Activated CD4-positive, alpha-beta T cell treated with anti-CD3 and anti-CD28 coated beads, Interleukin-2, amount 10 ng/mL, durations not matched to agents 7 days and 5 days (primary cell): ENCODE results near the gene BCLAF1. TPM values are rescaled to one million over a fixed set of nuclear protein-coding genes. Genes with fewer than 3 reads are reported as not detected.
"Not testable (repeated sequence)": the region's sequence is repeated elsewhere in the genome, so short reads cannot be mapped to it uniquely, and the experiment has no call there.

Experiments
- CTCF ChIA-PET: fragments of 350-600 bp; sonication (Branson Sonifier 250); formaldehyde crosslinking; loops from one replicate; lab custom pipeline; 2021; ENCODE audit warnings: antibody characterized with exemption; lab: Charles Lee
- POLR2A ChIA-PET: fragments of 350-600 bp; sonication (Branson Sonifier 250); formaldehyde crosslinking; loops from one replicate; lab custom pipeline; 2021; ENCODE audit warnings: antibody characterized with exemption; lab: Charles Lee
- DNase-seq: peaks from one replicate; pipeline ENCODE4 v3.0.0-alpha.2; 2020
- H3K27ac Mint-ChIP-seq: one replicate; pipeline ENCODE4 v1.8.0; 2021; ENCODE audit warnings: mild to moderate bottlenecking, moderate library complexity, mixed read lengths
- H3K27me3 Mint-ChIP-seq: one replicate; pipeline ENCODE4 v1.8.0; 2021; ENCODE audit warnings: mixed read lengths
- H3K36me3 Mint-ChIP-seq: one replicate; pipeline ENCODE4 v1.8.0; 2021; ENCODE audit warnings: low read depth, mixed read lengths
- H3K4me1 Mint-ChIP-seq: one replicate; pipeline ENCODE4 v1.8.0; 2021; ENCODE audit warnings: mixed read lengths
- H3K4me3 Mint-ChIP-seq: one replicate; pipeline ENCODE4 v1.8.0; 2021; ENCODE audit warnings: mild to moderate bottlenecking, moderate library complexity, mixed read lengths
- H3K9me3 Mint-ChIP-seq: one replicate; pipeline ENCODE4 v1.8.0; 2021; ENCODE audit warnings: mixed read lengths
- total RNA-seq, 2 experiments: library from RNA; stranded (reverse); gene quantifications; one replicate each; pipeline ENCODE4 v1.2.3, GENCODE V29; 2021

BCLAF1 gene
- total RNA-seq, 2 experiments from 2014 or later: 147 to 164 TPM

DNA sequence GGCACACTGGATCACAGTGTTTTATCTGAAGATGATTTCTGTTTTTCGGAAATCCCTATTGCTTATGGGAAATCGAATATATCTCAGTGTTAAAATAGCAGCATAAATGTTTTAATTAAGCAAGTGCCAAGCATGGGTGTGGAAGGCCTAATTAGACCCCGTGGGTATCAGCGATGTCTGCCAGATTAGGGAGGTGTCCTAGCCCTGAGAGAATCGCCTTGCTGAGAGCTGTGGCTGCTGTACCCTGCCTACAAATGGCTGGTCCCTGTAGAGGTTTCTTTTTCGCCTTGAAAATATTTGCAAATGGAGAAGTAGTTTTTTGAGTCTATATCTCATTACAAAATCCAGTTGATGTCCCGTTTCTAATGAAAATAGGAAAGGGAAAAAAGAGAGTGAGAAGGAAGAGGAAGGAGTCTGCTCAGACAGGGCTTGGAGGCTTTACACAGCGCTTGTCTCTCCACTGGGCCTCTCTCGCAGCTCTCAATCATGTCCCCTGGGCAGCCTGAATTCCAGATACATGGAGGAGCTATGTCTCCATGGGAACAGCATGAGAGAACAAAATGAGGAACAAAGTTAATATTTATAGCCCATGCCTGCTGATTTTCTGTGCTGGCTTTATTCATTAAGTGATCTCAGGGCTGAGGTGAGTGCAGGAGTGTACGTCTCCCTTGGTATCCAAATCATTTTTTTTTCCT lies 35.2 kb upstream of the BCLAF1 start:
- no peak overlapping the region for H3K4me3 Mint-ChIP-seq
- no peaks in the 10 kb centered on the region for H3K36me3 Mint-ChIP-seq
- no peaks in the 10 kb centered on the region for H3K4me1 Mint-ChIP-seq
- peaks cover 3% of the 10 kb centered on the region for H3K27me3 Mint-ChIP-seq
- ChIA-PET CTCF (interaction anchor here (0.5 to 1.3 kb wide), 2 partner anchors 9 to 874 kb away, joined by 3 to 5 read pairs; no protein-coding TSS in a partner anchor), POLR2A (no interaction called here)
- no peak overlapping the region for H3K27ac Mint-ChIP-seq
- no peaks in the 10 kb centered on the region for H3K9me3 Mint-ChIP-seq
- no peak for DNase-seq

DNA sequence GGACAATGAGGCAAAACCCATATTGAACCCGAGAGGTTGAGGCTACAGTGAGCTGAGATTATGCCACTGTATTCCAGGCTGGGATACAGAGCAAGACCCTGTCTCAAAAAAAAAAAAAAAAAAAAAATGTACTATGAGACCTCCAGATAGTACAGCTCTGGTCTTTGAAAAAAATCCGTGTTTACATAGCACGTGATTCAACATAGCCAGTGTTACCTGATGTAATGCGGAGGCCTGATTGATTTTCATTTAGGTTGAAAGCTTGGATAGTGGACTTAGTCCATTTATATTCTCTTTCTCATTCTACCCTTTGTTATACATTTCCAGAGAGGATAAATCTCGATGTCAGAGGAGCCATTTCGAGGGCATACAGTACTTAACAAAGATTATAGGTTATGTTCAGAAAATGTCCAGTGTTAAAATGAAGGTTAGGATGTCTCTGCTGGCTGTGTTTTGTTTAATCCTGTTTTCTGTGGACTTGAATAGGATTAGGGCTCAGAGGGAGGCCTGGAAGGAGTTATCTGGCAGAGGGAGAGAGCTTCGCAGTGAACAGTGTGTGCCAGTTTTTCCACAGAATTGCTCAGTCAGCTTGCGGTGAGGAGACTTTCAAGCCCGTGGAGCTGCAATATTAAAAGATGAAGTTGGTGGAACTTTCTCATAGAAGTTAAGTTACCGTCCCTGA lies 33.9 kb upstream of the BCLAF1 start:
- Mint-ChIP-seq H3K9me3 (no peaks in the 10 kb centered on the region), H3K4me3 (no peak overlapping the region), H3K36me3 (no peaks in the 10 kb centered on the region), H3K27me3 (peaks cover 3% of the 10 kb centered on the region), H3K27ac (no peak overlapping the region), H3K4me1 (no peaks in the 10 kb centered on the region)
- no peak for DNase-seq
- ChIA-PET CTCF (interaction anchor here (0.6 kb wide), 1 partner anchor 322 kb away, joined by 3 read pairs; no protein-coding TSS in a partner anchor), POLR2A (no interaction called here)

DNA sequence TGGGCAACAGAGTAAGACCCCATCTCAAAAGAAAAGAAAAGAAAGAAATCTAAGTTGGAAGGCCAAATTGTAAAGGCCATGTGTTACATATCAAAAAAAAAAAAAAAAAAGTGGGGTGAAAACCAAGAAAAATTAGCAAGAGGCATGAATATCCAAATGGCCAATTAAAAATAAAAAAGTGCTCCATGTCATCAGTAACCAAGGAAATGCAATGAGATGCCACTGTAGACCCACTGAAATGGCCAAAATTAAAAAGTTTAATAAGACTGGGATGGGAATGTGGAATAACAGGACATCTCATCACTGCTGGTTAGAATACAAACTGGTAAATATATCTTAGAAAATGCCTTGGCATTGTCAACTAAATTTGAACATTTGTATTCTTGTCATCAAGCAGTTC lies 30.1 kb upstream of the BCLAF1 start:
- no peak for DNase-seq
- ChIA-PET CTCF (interaction anchor here (0.7 kb wide), 1 partner anchor 433 kb away, joined by 3 read pairs; no protein-coding TSS in a partner anchor), POLR2A (no interaction called here)
- Mint-ChIP-seq H3K27ac (peak overlapping the region; percentile 11), H3K4me1 (peaks cover 3% of the 10 kb centered on the region), H3K9me3 (no peaks in the 10 kb centered on the region), H3K36me3 (no peaks in the 10 kb centered on the region), H3K27me3 (peaks cover 3% of the 10 kb centered on the region), H3K4me3 (no peak overlapping the region)

DNA sequence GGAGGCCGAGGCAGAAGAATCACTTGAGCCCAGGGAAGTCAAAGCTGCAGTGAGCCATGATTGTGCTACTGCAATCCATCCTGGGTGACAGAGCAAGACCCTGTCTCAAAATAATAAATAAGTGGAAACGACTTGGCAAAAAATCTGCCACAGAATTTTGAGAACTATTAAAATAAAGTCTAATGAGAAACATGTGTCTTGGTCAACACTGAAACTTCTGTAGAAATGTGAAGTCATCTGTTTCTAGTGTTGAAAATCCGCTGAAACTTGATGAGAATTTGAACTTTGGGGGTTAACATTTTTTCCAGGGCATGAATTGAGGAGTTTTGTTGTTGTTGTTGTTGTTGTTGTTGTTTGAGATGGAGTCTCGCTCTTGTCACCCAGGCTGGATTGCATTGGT lies 29.0 kb upstream of the BCLAF1 start:
- H3K27me3 Mint-ChIP-seq: peaks cover under 1% of the 10 kb centered on the region
- ChIA-PET CTCF (interaction anchor here (1.1 kb wide), 1 partner anchor 474 kb away, joined by 3 read pairs; the partner anchor contains the start of gene MAP3K5), POLR2A (no interaction called here)
- H3K4me3 Mint-ChIP-seq: no peak overlapping the region
- DNase-seq: no peak
- H3K36me3 Mint-ChIP-seq: no peaks in the 10 kb centered on the region
- H3K4me1 Mint-ChIP-seq: peaks cover 3% of the 10 kb centered on the region
- H3K27ac Mint-ChIP-seq: no peak overlapping the region
- no peaks in the 10 kb centered on the region for H3K9me3 Mint-ChIP-seq

DNA sequence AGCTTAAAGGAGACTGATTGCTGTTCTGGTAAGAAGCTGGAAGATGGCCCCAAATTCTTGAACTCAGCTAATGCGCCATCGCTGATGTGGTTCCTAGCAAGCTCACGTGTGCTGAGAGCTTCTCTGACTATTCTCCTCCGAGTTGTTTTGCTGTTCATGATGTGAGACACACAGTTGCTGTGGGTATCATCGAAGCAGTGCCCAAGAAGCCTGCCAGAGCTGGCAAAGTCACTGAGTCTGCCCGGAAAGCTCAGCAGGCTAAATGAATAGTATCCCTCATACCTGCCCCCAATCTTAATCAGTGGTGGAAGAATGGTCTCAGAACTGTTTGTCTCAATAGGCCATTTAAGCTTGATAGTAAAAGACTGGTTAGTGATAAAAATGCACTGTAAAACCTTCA lies 28.3 kb upstream of the BCLAF1 start:
- H3K27ac Mint-ChIP-seq: no peak overlapping the region
- H3K9me3 Mint-ChIP-seq: no peaks in the 10 kb centered on the region
- no peaks in the 10 kb centered on the region for H3K36me3 Mint-ChIP-seq
- H3K4me1 Mint-ChIP-seq: peaks cover 3% of the 10 kb centered on the region
- H3K4me3 Mint-ChIP-seq: no peak overlapping the region
- peaks cover 2% of the 10 kb centered on the region for H3K27me3 Mint-ChIP-seq
- POLR2A ChIA-PET: interaction anchor here (0.7 kb wide), 1 partner anchor 589 kb away, joined by 3 read pairs; no protein-coding TSS in a partner anchor
- DNase-seq: no peak
- CTCF ChIA-PET: interaction anchor here (0.7 to 1.5 kb wide), 7 partner anchors 13 to 835 kb away, joined by 3 to 7 read pairs (median 3); partner anchors contain the start of genes BCLAF1 and MAP3K5

DNA sequence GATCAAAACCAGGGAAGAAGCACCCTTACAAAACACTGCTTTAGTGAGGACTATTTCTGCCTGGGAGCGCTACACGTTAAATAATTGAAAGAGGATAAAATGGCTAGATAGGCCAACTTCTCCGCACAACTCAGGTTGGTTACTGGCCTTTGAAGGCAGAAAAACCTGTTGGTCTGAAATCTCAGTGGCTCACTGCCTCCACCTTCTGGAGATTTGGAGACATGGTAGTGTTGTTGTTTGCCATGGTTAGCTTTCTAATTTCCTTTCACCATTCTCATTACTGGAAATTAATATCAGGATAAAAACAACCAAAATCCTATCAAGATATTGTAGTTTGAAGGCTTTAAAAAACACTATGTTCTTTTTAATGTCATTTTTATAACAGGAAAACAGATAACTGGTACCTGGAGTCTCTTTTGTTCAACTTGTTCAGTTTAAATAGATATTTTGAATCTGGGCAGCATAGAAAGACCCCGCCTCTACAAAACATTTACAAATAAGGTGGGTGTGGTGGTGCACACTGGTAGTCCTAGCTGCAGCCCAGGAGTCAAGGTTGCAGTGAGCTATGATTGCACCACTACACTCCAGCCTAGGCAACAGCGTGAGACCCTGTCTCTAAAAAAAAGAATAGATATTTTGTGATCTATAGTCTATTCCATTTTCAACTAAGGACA lies 27.5 kb upstream of the BCLAF1 start:
- Mint-ChIP-seq H3K9me3 (no peaks in the 10 kb centered on the region), H3K4me1 (peaks cover 3% of the 10 kb centered on the region), H3K36me3 (no peaks in the 10 kb centered on the region), H3K4me3 (no peak overlapping the region), H3K27me3 (peaks cover 2% of the 10 kb centered on the region), H3K27ac (no peak overlapping the region)
- ChIA-PET POLR2A (interaction anchor here (0.6 to 0.7 kb wide), 2 partner anchors 153 to 588 kb away, joined by 3 to 5 read pairs; no protein-coding TSS in a partner anchor), CTCF (interaction anchor here (0.7 to 1.5 kb wide), 7 partner anchors 13 to 853 kb away, joined by 3 to 7 read pairs (median 3); partner anchors contain the start of gene BCLAF1)
- peak; percentile 73 for DNase-seq

DNA sequence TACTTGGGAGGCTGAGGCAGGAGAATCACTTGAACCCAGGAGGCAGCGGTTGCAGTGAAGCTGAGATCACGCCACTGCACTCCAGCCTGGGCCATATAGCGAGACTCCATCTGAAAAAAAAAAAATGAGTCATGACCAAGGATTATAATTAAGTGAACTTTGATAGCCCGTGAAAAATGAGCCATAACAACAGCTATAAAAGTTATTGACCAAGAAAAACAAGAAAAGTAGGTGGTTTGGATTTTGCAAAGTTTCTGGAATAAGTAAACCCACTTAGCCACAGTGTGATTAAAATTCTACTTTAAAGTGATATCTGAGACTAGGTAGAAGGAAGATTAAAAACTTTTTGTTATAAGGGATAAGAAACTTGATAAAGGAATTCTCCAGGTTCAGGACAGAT lies 25.9 kb upstream of the BCLAF1 start:
- no peaks in the 10 kb centered on the region for H3K36me3 Mint-ChIP-seq
- peaks cover 2% of the 10 kb centered on the region for H3K27me3 Mint-ChIP-seq
- POLR2A ChIA-PET: interaction anchor here (0.7 kb wide), 1 partner anchor 27 kb away, joined by 13 read pairs; no protein-coding TSS in a partner anchor
- no peak for DNase-seq
- CTCF ChIA-PET: interaction anchor here (0.6 to 0.7 kb wide), 2 partner anchors 10 to 20 kb away, joined by 3 to 4 read pairs; no protein-coding TSS in a partner anchor
- H3K9me3 Mint-ChIP-seq: no peaks in the 10 kb centered on the region
- H3K4me1 Mint-ChIP-seq: peaks cover 3% of the 10 kb centered on the region
- no peak overlapping the region for H3K4me3 Mint-ChIP-seq
- H3K27ac Mint-ChIP-seq: no peak overlapping the region

DNA sequence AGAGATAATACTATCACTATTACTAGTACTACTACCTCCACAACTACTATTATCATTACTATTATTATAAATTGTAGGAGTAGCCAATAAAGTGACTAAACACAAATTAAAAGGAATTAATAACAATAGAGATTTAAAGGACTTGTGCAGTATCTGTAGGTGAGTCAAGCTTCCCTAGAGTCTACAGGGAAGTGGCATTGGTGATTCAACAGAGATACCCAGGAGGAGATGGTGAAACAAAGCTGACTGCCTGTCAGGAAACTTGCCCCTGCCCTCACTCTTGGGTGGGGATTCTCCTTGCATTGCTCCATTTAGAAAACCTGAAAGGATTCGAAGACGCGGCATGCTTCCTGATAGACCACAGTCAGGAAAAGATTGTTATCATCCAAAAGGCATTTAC lies 23.3 kb upstream of the BCLAF1 start:
- H3K27ac Mint-ChIP-seq: no peak overlapping the region
- ChIA-PET CTCF (no interaction called here), POLR2A (no interaction called here)
- H3K9me3 Mint-ChIP-seq: no peaks in the 10 kb centered on the region
- DNase-seq: no peak
- no peak overlapping the region for H3K4me3 Mint-ChIP-seq
- peaks cover 3% of the 10 kb centered on the region for H3K4me1 Mint-ChIP-seq
- no peaks in the 10 kb centered on the region for H3K36me3 Mint-ChIP-seq
- H3K27me3 Mint-ChIP-seq: peaks cover 2% of the 10 kb centered on the region

DNA sequence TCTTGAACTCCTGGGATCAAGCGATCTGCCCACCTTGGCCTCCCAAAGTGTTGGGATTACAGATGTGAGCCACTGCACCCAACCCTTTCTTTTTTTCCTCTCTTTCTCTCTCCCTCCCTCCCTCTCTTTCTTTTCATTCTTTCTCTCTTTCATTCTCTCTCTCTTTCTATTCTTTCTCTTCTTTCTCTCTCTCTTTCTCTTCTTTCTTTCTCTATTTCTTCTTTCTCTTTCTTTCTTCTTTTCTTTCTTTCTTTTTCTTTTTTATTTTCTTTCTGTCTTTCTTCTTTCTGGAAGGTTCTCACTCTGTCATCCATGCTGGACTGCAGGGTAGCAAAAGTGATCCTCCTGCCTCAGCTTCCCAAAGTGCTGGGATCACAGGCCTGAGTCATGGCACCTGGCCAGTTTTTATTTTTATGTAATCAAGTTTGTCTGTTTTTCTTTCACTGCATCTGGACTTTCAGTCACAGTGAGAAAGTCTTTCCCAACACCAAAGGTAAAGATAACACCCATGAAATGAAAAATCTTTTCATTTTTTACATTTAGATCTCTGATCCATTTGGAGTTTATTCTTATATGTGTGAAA lies 20.2 kb upstream of the BCLAF1 start:
- no peak for DNase-seq
- no peaks in the 10 kb centered on the region for H3K36me3 Mint-ChIP-seq
- H3K4me1 Mint-ChIP-seq: no peaks in the 10 kb centered on the region
- H3K4me3 Mint-ChIP-seq: no peak overlapping the region
- no peaks in the 10 kb centered on the region for H3K9me3 Mint-ChIP-seq
- CTCF ChIA-PET: no interaction called here
- POLR2A ChIA-PET: interaction anchor here (0.6 kb wide), 1 partner anchor 16 kb away, joined by 3 read pairs; no protein-coding TSS in a partner anchor
- no peak overlapping the region for H3K27ac Mint-ChIP-seq
- H3K27me3 Mint-ChIP-seq: peaks cover 2% of the 10 kb centered on the region

DNA sequence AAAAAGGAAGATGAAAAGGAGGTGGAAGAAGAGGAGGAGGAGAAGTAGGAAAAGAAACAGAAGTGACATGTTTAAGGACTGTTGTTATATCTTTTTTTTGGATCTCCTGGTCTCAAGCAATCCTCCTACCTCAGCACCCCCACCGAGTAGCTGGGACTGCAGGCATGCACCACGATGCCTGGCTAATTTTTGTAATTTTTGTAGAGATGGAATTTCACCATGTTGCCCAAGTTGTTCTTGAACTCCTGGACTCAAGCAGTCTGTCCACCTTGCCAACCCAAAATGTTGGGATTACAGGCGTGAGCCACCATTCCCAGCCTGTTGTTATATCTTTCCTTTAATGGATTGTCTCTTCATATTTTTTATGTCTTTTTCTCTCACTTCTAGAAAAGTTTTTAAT lies 19.5 kb upstream of the BCLAF1 start:
- ChIA-PET CTCF (no interaction called here), POLR2A (no interaction called here)
- H3K4me3 Mint-ChIP-seq: no peak overlapping the region
- H3K36me3 Mint-ChIP-seq: no peaks in the 10 kb centered on the region
- peaks cover 2% of the 10 kb centered on the region for H3K27me3 Mint-ChIP-seq
- H3K4me1 Mint-ChIP-seq: no peaks in the 10 kb centered on the region
- H3K9me3 Mint-ChIP-seq: no peaks in the 10 kb centered on the region
- DNase-seq: no peak
- no peak overlapping the region for H3K27ac Mint-ChIP-seq

DNA sequence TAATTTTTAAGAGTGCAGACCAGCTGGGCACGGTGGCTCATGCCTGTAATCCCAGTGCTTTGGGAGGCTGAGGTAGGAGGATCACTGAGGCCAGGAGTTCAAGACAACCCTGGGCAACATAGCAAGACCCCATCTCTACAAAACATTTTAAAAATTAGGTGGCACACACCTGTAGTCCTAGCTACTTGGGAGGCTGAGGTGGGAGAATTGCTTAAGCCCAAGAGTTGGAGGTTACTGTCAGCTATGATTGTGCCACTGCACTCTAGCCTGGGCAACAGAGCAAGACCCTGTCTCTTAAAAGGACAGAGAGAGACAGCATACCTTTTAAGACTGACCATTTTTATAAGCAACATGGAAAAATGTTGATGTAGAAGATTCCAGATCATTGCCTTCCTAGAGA lies 18.8 kb upstream of the BCLAF1 start:
- DNase-seq, H3K27me3 Mint-ChIP-seq, H3K4me1 Mint-ChIP-seq, H3K27ac Mint-ChIP-seq, POLR2A ChIA-PET, H3K9me3 Mint-ChIP-seq, H3K36me3 Mint-ChIP-seq, H3K4me3 Mint-ChIP-seq: not testable (repeated sequence)
- CTCF ChIA-PET: interaction anchor here (0.6 kb wide), 1 partner anchor 1032 kb away, joined by 3 read pairs; no protein-coding TSS in a partner anchor

DNA sequence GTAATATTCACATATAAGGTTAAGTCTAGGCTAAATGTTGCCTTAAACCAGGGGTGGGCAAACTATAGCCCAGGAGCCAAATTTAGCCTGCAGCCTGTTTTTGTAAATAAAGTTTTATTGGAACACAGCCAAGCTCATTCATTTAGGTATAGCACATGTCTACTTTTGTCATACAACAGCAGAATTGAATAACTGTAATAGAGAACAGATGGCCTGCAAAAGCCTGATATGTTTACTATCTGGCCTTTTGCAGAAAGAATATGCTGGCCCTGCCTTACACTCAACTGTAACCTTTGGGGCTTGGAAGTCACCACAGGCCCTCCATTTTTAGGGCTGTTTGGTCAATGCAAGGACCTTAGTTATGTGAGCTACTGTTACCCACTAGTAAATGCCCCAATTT lies 17.7 kb upstream of the BCLAF1 start:
- no peaks in the 10 kb centered on the region for H3K27me3 Mint-ChIP-seq
- POLR2A ChIA-PET: no interaction called here
- CTCF ChIA-PET: no interaction called here

More for the DNA sequence above, 17.7 kb upstream of the BCLAF1 start:
- Mint-ChIP-seq H3K4me1 (no peaks in the 10 kb centered on the region), H3K9me3 (no peaks in the 10 kb centered on the region), H3K36me3 (no peaks in the 10 kb centered on the region), H3K27ac (no peak overlapping the region), H3K4me3 (no peak overlapping the region)
- DNase-seq: no peak
